ENCODE measurements around the gene ZNF606. TPM values are rescaled to one million over a fixed set of nuclear protein-coding genes. Genes with fewer than 3 reads are reported as not detected.

ZNF606 gene
- 20.5 TPM for total RNA-seq
- polyA plus RNA-seq (ENCODE audit: insufficient read depth in 1 of 8, insufficient read length in 8 of 8, low replicate concordance in 1 of 8) = 10 to 100 TPM; 10.5 to 13.5 (median 11.6) TPM
- long read RNA-seq, donor 1, partial matches to known transcripts = 0 of 4 reads
- long read RNA-seq, donor 1, other reads (novel, unspliced or antisense) = 0 of 4 reads
- long read RNA-seq, donor 2, partial matches to known transcripts = 0 of 1 reads
- long read RNA-seq, donor 2, other reads (novel, unspliced or antisense) = 0 of 1 reads
- long read RNA-seq, donor 3, full-length matches to known transcripts = 6 of 16 reads
- long read RNA-seq, donor 3, partial matches to known transcripts = 10 of 16 reads
- long read RNA-seq, donor 3, other reads (novel, unspliced or antisense) = 0 of 16 reads
- long read RNA-seq, donor 4, partial matches to known transcripts = 0 of 1 reads
- long read RNA-seq, donor 4, other reads (novel, unspliced or antisense) = 0 of 1 reads
- long read RNA-seq, donor 5, full-length matches to known transcripts = 8 of 8 reads
- long read RNA-seq, donor 5, partial matches to known transcripts = 0 of 8 reads
- long read RNA-seq, donor 5, other reads (novel, unspliced or antisense) = 0 of 8 reads
- long read RNA-seq, donor 6, full-length matches to known transcripts = 2 of 2 reads
- long read RNA-seq, donor 6, partial matches to known transcripts = 0 of 2 reads
- long read RNA-seq, donor 6, other reads (novel, unspliced or antisense) = 0 of 2 reads
- long read RNA-seq, donor 7, partial matches to known transcripts = 0 of 5 reads
- long read RNA-seq, donor 7, other reads (novel, unspliced or antisense) = 0 of 5 reads
- long read RNA-seq, donor 8, partial matches to known transcripts = 0 of 3 reads
- long read RNA-seq, donor 8, other reads (novel, unspliced or antisense) = 0 of 3 reads
- long read RNA-seq, donor 9, full-length matches to known transcripts = 3 of 12 reads
- long read RNA-seq, donor 9, partial matches to known transcripts = 9 of 12 reads
- long read RNA-seq, donor 9, other reads (novel, unspliced or antisense) = 0 of 12 reads
- long read RNA-seq, donor 10, partial matches to known transcripts = 0 of 4 reads
- long read RNA-seq, donor 10, other reads (novel, unspliced or antisense) = 0 of 4 reads
- long read RNA-seq, donor 11, full-length matches to known transcripts = 1 of 1 reads
- long read RNA-seq, donor 11, partial matches to known transcripts = 0 of 1 reads
- long read RNA-seq, donor 11, other reads (novel, unspliced or antisense) = 0 of 1 reads

GRCh38 chr19:58002384-58003173 lies at the start of gene ZNF606:
ZNF606 (minus strand) TSS chr19:58002820; CDS start chr19:58001319, 1,501 bp downstream.
- Histone ChIP-seq H3K9me3 (replicated peaks; ENCODE audit: control insufficient read depth, low read depth, low read length) (peaks cover 36% of the 10 kb centered on the region), H3K4me1 (ENCODE audit: control insufficient read depth, insufficient read depth, low read length) (peaks cover 20% of the 10 kb centered on the region), H3K36me3 (ENCODE audit: control insufficient read depth, insufficient read depth, low read length) (peaks cover 58% of the 10 kb centered on the region), H3K27ac (ENCODE audit: low read length) (peak within 1 kb of the TSS; percentile 93), H3K4me3 (ENCODE audit: low read length) (peak within 1 kb of the TSS; percentile 99), H3K27me3 (ENCODE audit: control insufficient read depth, insufficient read depth, low read length) (no peaks in the 10 kb centered on the region)
- DNase-seq = peak; percentile 96
- under 1% methylated on average over 75 of the region's 91 CpGs for WGBS (ENCODE audit: insufficient coverage)

GRCh38 chr19:58052256-58052655 lies 49.6 kb upstream of the ZNF606 start:
- no peaks in the 10 kb centered on the region for H3K36me3 ChIP-seq (ENCODE audit: control insufficient read depth, insufficient read depth, low read length)
- H3K27ac ChIP-seq (ENCODE audit: low read length) = no peak overlapping the region
- H3K27me3 ChIP-seq (ENCODE audit: control insufficient read depth, insufficient read depth, low read length) = no peaks in the 10 kb centered on the region
- no peak for DNase-seq
- peaks cover 59% of the 10 kb centered on the region for H3K9me3 ChIP-seq (replicated peaks; ENCODE audit: control insufficient read depth, low read depth, low read length)
- WGBS (ENCODE audit: insufficient coverage) = 95% methylated on average over 5 of the region's 16 CpGs
- no peak overlapping the region for H3K4me3 ChIP-seq (ENCODE audit: low read length)
- H3K4me1 ChIP-seq (ENCODE audit: control insufficient read depth, insufficient read depth, low read length) = peaks cover 9% of the 10 kb centered on the region

- no peak for DNase-seq
- Histone ChIP-seq H3K4me1 (ENCODE audit: control insufficient read depth, insufficient read depth, low read length) (no peaks in the 10 kb centered on the region), H3K9me3 (replicated peaks; ENCODE audit: control insufficient read depth, low read depth, low read length) (peaks cover 84% of the 10 kb centered on the region), H3K4me3 (ENCODE audit: low read length) (no peak overlapping the region), H3K27me3 (ENCODE audit: control insufficient read depth, insufficient read depth, low read length) (peaks cover 2% of the 10 kb centered on the region), H3K36me3 (ENCODE audit: control insufficient read depth, insufficient read depth, low read length) (no peaks in the 10 kb centered on the region), H3K27ac (ENCODE audit: low read length) (no peak overlapping the region)
- 93% methylated on average over 9 of the region's 12 CpGs for WGBS (ENCODE audit: insufficient coverage)
These were observed 45.1 kb upstream of the ZNF606 start for GRCh38 chr19:58047672-58048071.

DNA sequence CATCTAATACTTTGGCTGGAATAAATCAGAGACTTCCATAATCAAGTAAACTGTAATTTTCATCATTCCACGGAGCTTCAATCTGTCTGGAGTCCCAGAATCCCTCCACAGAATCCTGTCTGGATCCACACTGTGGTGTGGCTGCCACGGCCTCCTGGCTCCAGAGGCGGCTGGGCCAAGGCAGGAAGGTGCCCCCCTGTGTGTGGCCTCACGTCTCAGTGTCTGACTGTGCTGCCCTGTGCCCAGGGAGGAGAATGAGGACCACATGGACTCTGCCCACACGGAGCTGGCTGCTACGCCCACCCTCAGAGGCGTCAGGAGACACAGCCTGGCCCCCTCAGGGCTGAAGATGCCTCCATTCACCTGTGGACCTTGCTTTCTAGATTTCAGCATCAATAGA lies 44.2 kb upstream of the ZNF606 start:
- Histone ChIP-seq H3K9me3 (replicated peaks; ENCODE audit: control insufficient read depth, low read depth, low read length) (peaks cover 79% of the 10 kb centered on the region), H3K27me3 (ENCODE audit: control insufficient read depth, insufficient read depth, low read length) (peaks cover 2% of the 10 kb centered on the region), H3K27ac (ENCODE audit: low read length) (no peak overlapping the region), H3K4me1 (ENCODE audit: control insufficient read depth, insufficient read depth, low read length) (no peaks in the 10 kb centered on the region), H3K36me3 (ENCODE audit: control insufficient read depth, insufficient read depth, low read length) (no peaks in the 10 kb centered on the region), H3K4me3 (ENCODE audit: low read length) (no peak overlapping the region)
- DNase-seq = no peak
- 93% methylated on average over 7 of the region's 7 CpGs for WGBS (ENCODE audit: insufficient coverage)

DNA sequence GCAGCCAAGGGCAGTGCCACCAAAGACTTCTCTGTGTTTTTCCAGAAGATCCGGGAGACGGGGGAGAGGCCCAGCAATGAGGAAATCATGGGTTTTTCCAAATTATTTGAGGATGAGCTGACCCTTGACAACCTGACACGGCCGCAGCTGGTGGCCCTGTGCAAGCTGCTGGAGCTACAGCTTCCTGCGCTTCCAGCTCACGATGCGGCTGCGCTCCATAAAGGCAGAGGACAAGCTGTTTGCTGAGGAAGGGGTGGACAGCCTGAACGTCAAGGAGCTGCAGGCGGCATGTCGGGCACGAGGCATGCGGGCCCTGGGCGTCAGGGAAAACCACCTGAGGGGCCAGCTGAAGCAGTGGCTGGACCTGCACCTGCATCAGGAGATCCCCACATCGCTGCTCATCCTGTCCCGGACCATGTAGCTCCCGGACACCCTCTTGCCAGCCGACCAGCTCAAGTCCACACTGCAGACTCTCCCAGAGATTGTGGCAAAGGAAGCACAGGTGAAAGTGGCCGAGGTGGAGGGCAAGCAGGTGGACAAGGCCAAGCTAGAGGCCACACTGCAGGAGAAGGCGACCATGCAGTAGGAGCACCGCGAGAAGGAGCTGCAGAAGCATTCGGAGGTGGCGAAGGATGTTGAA lies 42.9 kb upstream of the ZNF606 start:
- no peak for DNase-seq
- 96% methylated on average over 23 of the region's 24 CpGs for WGBS (ENCODE audit: insufficient coverage)
- H3K9me3 ChIP-seq (replicated peaks; ENCODE audit: control insufficient read depth, low read depth, low read length) = peaks cover 76% of the 10 kb centered on the region

GRCh38 chr19:58044886-58045285 lies 42.3 kb upstream of the ZNF606 start:
- no peaks in the 10 kb centered on the region for H3K36me3 ChIP-seq (ENCODE audit: control insufficient read depth, insufficient read depth, low read length)
- H3K4me3 ChIP-seq (ENCODE audit: low read length) = no peak overlapping the region
- DNase-seq = no peak
- H3K27ac ChIP-seq (ENCODE audit: low read length) = no peak overlapping the region
- 96% methylated on average over 25 of the region's 26 CpGs for WGBS (ENCODE audit: insufficient coverage)
- no peaks in the 10 kb centered on the region for H3K4me1 ChIP-seq (ENCODE audit: control insufficient read depth, insufficient read depth, low read length)
- peaks cover 81% of the 10 kb centered on the region for H3K9me3 ChIP-seq (replicated peaks; ENCODE audit: control insufficient read depth, low read depth, low read length)
- peaks cover 2% of the 10 kb centered on the region for H3K27me3 ChIP-seq (ENCODE audit: control insufficient read depth, insufficient read depth, low read length)

More for the DNA sequence above, 42.9 kb upstream of the ZNF606 start:
- no peaks in the 10 kb centered on the region for H3K4me1 ChIP-seq (ENCODE audit: control insufficient read depth, insufficient read depth, low read length)
- no peak overlapping the region for H3K27ac ChIP-seq (ENCODE audit: low read length)
- H3K36me3 ChIP-seq (ENCODE audit: control insufficient read depth, insufficient read depth, low read length) = no peaks in the 10 kb centered on the region
- H3K4me3 ChIP-seq (ENCODE audit: low read length) = no peak overlapping the region
- H3K27me3 ChIP-seq (ENCODE audit: control insufficient read depth, insufficient read depth, low read length) = peaks cover 2% of the 10 kb centered on the region

DNA sequence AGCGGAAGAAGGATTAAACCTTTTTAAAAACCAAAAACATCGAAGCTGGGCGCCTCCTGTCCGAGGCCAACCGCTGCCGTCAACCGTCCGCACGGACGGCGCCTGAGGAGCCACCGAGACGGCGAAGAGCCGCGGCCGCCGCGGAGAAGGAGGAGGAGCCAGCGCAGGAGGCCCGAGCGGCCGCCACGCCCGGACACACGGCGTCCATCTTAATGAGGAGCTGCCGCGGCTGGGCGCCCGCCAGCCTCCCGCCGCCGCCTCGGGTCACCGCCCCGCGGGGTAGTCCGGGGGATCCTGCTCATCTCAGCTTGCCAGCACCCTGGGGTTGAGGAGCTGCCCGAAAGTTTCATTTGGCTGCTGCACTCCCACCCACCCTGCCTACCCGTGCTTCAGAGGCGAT lies 41.8 kb upstream of the ZNF606 start:
- Histone ChIP-seq H3K36me3 (ENCODE audit: control insufficient read depth, insufficient read depth, low read length) (no peaks in the 10 kb centered on the region), H3K27ac (ENCODE audit: low read length) (no peak overlapping the region), H3K27me3 (ENCODE audit: control insufficient read depth, insufficient read depth, low read length) (peaks cover 2% of the 10 kb centered on the region), H3K9me3 (replicated peaks; ENCODE audit: control insufficient read depth, low read depth, low read length) (peaks cover 76% of the 10 kb centered on the region), H3K4me1 (ENCODE audit: control insufficient read depth, insufficient read depth, low read length) (no peaks in the 10 kb centered on the region), H3K4me3 (ENCODE audit: low read length) (no peak overlapping the region)
- 68% methylated on average over 41 of the region's 42 CpGs for WGBS (ENCODE audit: insufficient coverage)
- DNase-seq = no peak

DNA sequence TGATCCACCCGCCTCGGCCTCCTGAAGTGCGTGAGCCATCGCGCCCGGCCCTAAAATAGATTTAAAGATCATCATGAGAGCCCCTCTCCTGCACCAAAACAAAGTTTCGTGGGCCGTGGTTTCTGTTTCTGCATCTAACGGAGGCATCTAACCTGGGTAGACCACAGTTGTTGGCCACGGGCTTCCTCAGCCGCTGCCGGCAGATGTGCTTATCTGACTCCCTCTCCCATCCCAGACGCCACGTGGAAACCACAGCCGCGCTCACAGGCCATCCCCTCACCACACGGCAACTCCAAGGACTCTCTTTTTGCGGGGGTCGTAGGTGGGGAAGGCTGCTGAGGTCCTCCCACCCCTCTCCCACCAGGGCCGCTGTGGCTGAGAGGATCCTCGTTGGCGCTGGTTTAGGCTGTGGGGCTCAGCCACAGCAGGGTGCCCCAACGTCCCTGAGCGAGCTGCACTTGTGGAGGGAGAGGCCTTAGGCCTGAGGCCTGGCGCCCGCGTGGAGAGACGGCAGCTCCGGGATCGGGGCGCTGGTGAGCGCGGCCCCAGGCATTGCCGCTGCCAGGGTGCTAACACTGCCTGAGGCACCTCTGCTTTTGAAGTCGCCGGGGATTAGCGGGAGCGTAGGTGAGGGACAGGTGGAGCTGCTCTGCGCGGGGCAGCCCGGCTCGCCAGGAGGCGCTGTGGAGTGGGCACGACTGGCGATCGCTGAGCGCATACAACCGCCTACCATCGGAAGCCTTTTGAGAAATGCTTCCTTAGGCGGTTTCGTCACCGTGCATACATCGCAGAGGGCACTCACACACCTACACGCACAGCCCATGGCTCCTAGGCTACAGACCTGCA lies 40.1 kb upstream of the ZNF606 start:
- DNase-seq = no peak
- no peaks in the 10 kb centered on the region for H3K4me1 ChIP-seq (ENCODE audit: control insufficient read depth, insufficient read depth, low read length)
- peaks cover 64% of the 10 kb centered on the region for H3K9me3 ChIP-seq (replicated peaks; ENCODE audit: control insufficient read depth, low read depth, low read length)
- no peaks in the 10 kb centered on the region for H3K36me3 ChIP-seq (ENCODE audit: control insufficient read depth, insufficient read depth, low read length)
- 48% methylated on average over 28 of the region's 54 CpGs for WGBS (ENCODE audit: insufficient coverage)
- H3K27ac ChIP-seq (ENCODE audit: low read length) = no peak overlapping the region
- H3K4me3 ChIP-seq (ENCODE audit: low read length) = no peak overlapping the region
- H3K27me3 ChIP-seq (ENCODE audit: control insufficient read depth, insufficient read depth, low read length) = peaks cover 6% of the 10 kb centered on the region
